ENCODE measurements around the gene IRGM. TPM values are rescaled to one million over a fixed set of nuclear protein-coding genes. Genes with fewer than 3 reads are reported as not detected.
A peak's percentile ranks its signal among the peaks of the same experiment; 100 is the strongest.

Gene IRGM
- polyA plus RNA-seq, 2 of the 4 experiments (the other 2 are of a cell fraction) = not detected

- no peak for TF ChIP-seq FOXS1 (CRISPR knock-in tag; IDR thresholded peaks at IDR 0.05)
- TF ChIP-seq ESRRA (IDR thresholded peaks at IDR 0.05; ENCODE audit: borderline replicate concordance, low read length) = no peak
- TF ChIP-seq HOXB13 (CRISPR knock-in tag; IDR thresholded peaks at IDR 0.05; ENCODE audit: low read depth) = no peak
- TF ChIP-seq FOSB (CRISPR knock-in tag; IDR thresholded peaks at IDR 0.05) = no peak
- CTCF ChIA-PET = interaction anchor here (1.0 to 2.4 kb wide), 3 partner anchors 15 to 303 kb away, joined by 3 to 8 read pairs (median 3); partner anchors contain the start of gene IRGM
- no peak for FAIRE-seq
These were observed 15.7 kb downstream of the IRGM start for GRCh38 chr5:150862070-150862469.

GRCh38 chr5:150879358-150879757, 33.0 kb downstream of the IRGM start:
- POLR2A ChIA-PET = no interaction called here
- Histone ChIP-seq H3K4me2 (no peak overlapping the region), H3K4me3 (no peak overlapping the region), H3K27ac (no peak overlapping the region), H3K4me1 (no peaks in the 10 kb centered on the region), H3K9me3 (peaks cover 18% of the 10 kb centered on the region)
- TF ChIP-seq REST (IDR thresholded peaks at IDR 0.05) = no peak
- no peak for TF ChIP-seq ELK1 (IDR thresholded peaks at IDR 0.05; ENCODE audit: low read depth, low read length)
- TF ChIP-seq TFCP2L1 (CRISPR knock-in tag; IDR thresholded peaks at IDR 0.05) = no peak
- no peak for TF ChIP-seq ZFP36 (IDR thresholded peaks at IDR 0.05; ENCODE audit: borderline replicate concordance, partially characterized antibody)
- no peak for TF ChIP-seq ESRRA (IDR thresholded peaks at IDR 0.05; ENCODE audit: borderline replicate concordance, low read length)
- no peak for TF ChIP-seq HEYL (CRISPR knock-in tag; IDR thresholded peaks at IDR 0.05)
- no peak for TF ChIP-seq POLR2AphosphoS2 (conservative IDR thresholded peaks at IDR 0.05; ENCODE audit: low read length)
- no peak for TF ChIP-seq GATA3 (IDR thresholded peaks at IDR 0.05; ENCODE audit: borderline replicate concordance)
- no peak for TF ChIP-seq CBX8 (IDR thresholded peaks at IDR 0.05)
- TF ChIP-seq ZSCAN20 (CRISPR knock-in tag; IDR thresholded peaks at IDR 0.05) = no peak
- TF ChIP-seq SMC3 (IDR thresholded peaks at IDR 0.05) = no peak
- TF ChIP-seq NFE2L2 (conservative IDR thresholded peaks at IDR 0.05; ENCODE audit: low read length) = no peak
- no peak for TF ChIP-seq CEBPB (IDR thresholded peaks at IDR 0.05)
- CTCF ChIA-PET = no interaction called here
- ATAC-seq (no peak), FAIRE-seq (no peak), DNase-seq (ENCODE audit: low read depth in 1 of 2, low spot score in 1 of 2) (no peak)

More at GRCh38 chr5:150862070-150862469, 15.7 kb downstream of the IRGM start:
- Histone ChIP-seq H3K4me2 (no peak overlapping the region), H3K4me1 (no peaks in the 10 kb centered on the region), H3K9me3 (peaks cover 4% of the 10 kb centered on the region; the same call in 1 of the 3 replicates), H3K27ac (no peak overlapping the region), H3K4me3 (no peak overlapping the region)
- no peak for ATAC-seq
- POLR2A ChIA-PET = no interaction called here
- DNase-seq (ENCODE audit: low read depth in 1 of 2, low spot score in 1 of 2) = no peak
- 9% methylated on average over 1 of the region's 1 CpG for WGBS (ENCODE audit: missing lambda C conversion rate)

- H3K4me1 ChIP-seq = no peaks in the 10 kb centered on the region
- TF ChIP-seq HEYL (CRISPR knock-in tag; IDR thresholded peaks at IDR 0.05) (no peak), GATA3 (IDR thresholded peaks at IDR 0.05; ENCODE audit: borderline replicate concordance) (peak; percentile 10; the same call in 1 of the 2 replicates), EHMT2 (IDR thresholded peaks at IDR 0.05; ENCODE audit: low read depth) (no peak), SMC3 (IDR thresholded peaks at IDR 0.05) (no peak)
- H3K27ac ChIP-seq = no peak overlapping the region
- POLR2A ChIA-PET = no interaction called here
- 85% methylated on average over 8 of the region's 8 CpGs for WGBS (ENCODE audit: missing lambda C conversion rate)
- H3K9me3 ChIP-seq = peaks cover 85% of the 10 kb centered on the region
- no peak overlapping the region for H3K4me3 ChIP-seq
- FAIRE-seq = no peak
- peak in 1 of 2 experiments; percentile 4 for DNase-seq (ENCODE audit: low read depth in 1 of 2, low spot score in 1 of 2)
- no peak for ATAC-seq
- CTCF ChIA-PET = no interaction called here
- no peak overlapping the region for H3K4me2 ChIP-seq
These were observed 49.4 kb downstream of the IRGM start for GRCh38 chr5:150895431-150896428.

Other genes starting within 250 kb of the IRGM start
- gene SYNPO, start 205.9 kb upstream of the IRGM start, polyA plus RNA-seq (2011; rRNA removed) = 13.7 and 20.7 TPM in 2 replicates
- 33.9 to 43.8 TPM (median 37.1 TPM) in 3 replicates for gene SYNPO, start 205.9 kb upstream of the IRGM start, polyA plus RNA-seq (2017; fragmentation: RNase III; extraction: RNeasy Plus Mini Kit Qiagen cat#74134 plus additional on column Dnase treatment)
- gene MYOZ3, start 185.3 kb upstream of the IRGM start, polyA plus RNA-seq (2011; rRNA removed) = 0.06 and 0.13 TPM in 2 replicates
- 0.07 to 0.12 TPM (median 0.09 TPM) in 3 replicates for gene MYOZ3, start 185.3 kb upstream of the IRGM start, polyA plus RNA-seq (2017; fragmentation: RNase III; extraction: RNeasy Plus Mini Kit Qiagen cat#74134 plus additional on column Dnase treatment)
- gene RBM22, start 145.5 kb upstream of the IRGM start, polyA plus RNA-seq (2011; rRNA removed) = 65.3 and 75.7 TPM in 2 replicates
- 37.6 to 42.2 TPM (median 41.2 TPM) in 3 replicates for gene RBM22, start 145.5 kb upstream of the IRGM start, polyA plus RNA-seq (2017; fragmentation: RNase III; extraction: RNeasy Plus Mini Kit Qiagen cat#74134 plus additional on column Dnase treatment)
- gene DCTN4, start 87.5 kb upstream of the IRGM start, polyA plus RNA-seq (2011; rRNA removed) = 34.8 and 38.4 TPM in 2 replicates
- gene DCTN4, start 87.5 kb upstream of the IRGM start, polyA plus RNA-seq (2017; fragmentation: RNase III; extraction: RNeasy Plus Mini Kit Qiagen cat#74134 plus additional on column Dnase treatment) = 18.7 to 20.9 TPM (median 20.2 TPM) in 3 replicates
- gene SMIM3, start 67.8 kb upstream of the IRGM start, polyA plus RNA-seq (2011; rRNA removed) = 4.5 and 4.9 TPM in 2 replicates
- gene SMIM3, start 67.8 kb upstream of the IRGM start, polyA plus RNA-seq (2017; fragmentation: RNase III; extraction: RNeasy Plus Mini Kit Qiagen cat#74134 plus additional on column Dnase treatment) = 3.0 to 4.6 TPM (median 4.1 TPM) in 3 replicates
- gene ZNF300, start 58.5 kb downstream of the IRGM start, polyA plus RNA-seq (2011; rRNA removed) = 9.1 and 9.3 TPM in 2 replicates
- 4.5 to 5.7 TPM (median 5.5 TPM) in 3 replicates for gene ZNF300, start 58.5 kb downstream of the IRGM start, polyA plus RNA-seq (2017; fragmentation: RNase III; extraction: RNeasy Plus Mini Kit Qiagen cat#74134 plus additional on column Dnase treatment)
- 26.4 and 34.8 TPM in 2 replicates for gene GPX3, start 174.1 kb downstream of the IRGM start, polyA plus RNA-seq (2011; rRNA removed)
- 13.6 to 16.8 TPM (median 16.2 TPM) in 3 replicates for gene GPX3, start 174.1 kb downstream of the IRGM start, polyA plus RNA-seq (2017; fragmentation: RNase III; extraction: RNeasy Plus Mini Kit Qiagen cat#74134 plus additional on column Dnase treatment)
- gene TNIP1, start 234.5 kb downstream of the IRGM start, polyA plus RNA-seq (2011; rRNA removed) = 43.4 and 48.4 TPM in 2 replicates
- 53.4 to 68.2 TPM (median 55.8 TPM) in 3 replicates for gene TNIP1, start 234.5 kb downstream of the IRGM start, polyA plus RNA-seq (2017; fragmentation: RNase III; extraction: RNeasy Plus Mini Kit Qiagen cat#74134 plus additional on column Dnase treatment)

Measured in A549 (cell line).